Left ventricle myocardium inferior (tissue), 1 donor: ENCODE results near the gene DDX23. TPM values are rescaled to one million over a fixed set of nuclear protein-coding genes. Genes with fewer than 3 reads are reported as not detected.

Experiments
- DNase-seq: peaks from one replicate; pipeline ENCODE4 v3.0.0-alpha.2; 2020
- H3K27ac ChIP-seq: fragments of 200-600 bp; replicated peaks from 2 replicates; pipeline ENCODE4 v1.8.0; 2021
- H3K27me3 ChIP-seq: fragments of 200-600 bp; 2 replicates; pipeline ENCODE4 v1.8.0; 2021; ENCODE audit warnings: low read depth
- H3K36me3 ChIP-seq: fragments of 200-600 bp; 2 replicates; pipeline ENCODE4 v1.8.0; 2021
- H3K4me1 ChIP-seq: fragments of 200-600 bp; 2 replicates; pipeline ENCODE4 v1.8.0; 2021
- H3K4me3 ChIP-seq: fragments of 200-600 bp; 2 replicates; pipeline ENCODE4 v1.8.0; 2021; ENCODE audit warnings: mild to moderate bottlenecking, moderate library complexity
- H3K9me3 ChIP-seq: fragments of 200-600 bp; replicated peaks from 2 replicates; pipeline ENCODE4 v1.8.0; 2021
- CTCF ChIP-seq: fragments of 200-600 bp; IDR thresholded peaks from 2 replicates; pipeline ENCODE4 v1.8.0; 2021; ENCODE audit warnings: antibody characterized with exemption, mild to moderate bottlenecking, borderline replicate concordance
- intact Hi-C: fragments of 100-400 bp; cut with micrococcal nuclease; formaldehyde crosslinking; loops from one replicate; pipeline ENCODE4 v1.11.0; 2022
- total RNA-seq: library from RNA; stranded (reverse); fragmentation: NEBNext Ultra II Directional; extraction: Animal tissue kit (Norgen Biotek cat#: 25700); gene quantifications from one replicate; pipeline ENCODE4 v1.2.1, GENCODE V29; 2021
- donor health status: DM: no; HTN: yes; CAD: no; lungs with severe emphysema.

DDX23 gene
- total RNA-seq, 1 donor from 2014 or later, result 36.6 TPM

GRCh38 chr12:48868451-48868850, 16.5 kb upstream of the DDX23 start:
- intact Hi-C loops, result no loop called here
- no peak for TF ChIP-seq CTCF
- Histone ChIP-seq H3K27me3 (peaks cover 4% of the 10 kb centered on the region), H3K27ac (no peak overlapping the region), H3K9me3 (no peaks in the 10 kb centered on the region), H3K36me3 (no peaks in the 10 kb centered on the region), H3K4me1 (peaks cover 14% of the 10 kb centered on the region), H3K4me3 (no peak overlapping the region)
- DNase-seq, result no peak

- Histone ChIP-seq H3K4me1 (peaks cover 14% of the 10 kb centered on the region), H3K27me3 (peaks cover 4% of the 10 kb centered on the region), H3K4me3 (peak overlapping the region; percentile 73), H3K27ac (peak overlapping the region; percentile 40), H3K9me3 (no peaks in the 10 kb centered on the region), H3K36me3 (no peaks in the 10 kb centered on the region)
- intact Hi-C loops, result no loop called here
- no peak for TF ChIP-seq CTCF
- DNase-seq, result no peak
Measured at GRCh38 chr12:48866052-48866711, 14.2 kb upstream of the DDX23 start.

GRCh38 chr12:48865281-48866051, 13.5 kb upstream of the DDX23 start, which contains the start of gene RND1:
Gene RND1, minus strand, starts transcription at chr12:48865870. Its CDS starts 103 bp downstream, at chr12:48865767.
- Histone ChIP-seq H3K9me3 (no peaks in the 10 kb centered on the region), H3K36me3 (no peaks in the 10 kb centered on the region), H3K4me3 (peak within 1 kb of the TSS; percentile 73), H3K27me3 (peaks cover 4% of the 10 kb centered on the region), H3K27ac (peak within 1 kb of the TSS; percentile 40), H3K4me1 (peaks cover 14% of the 10 kb centered on the region)
- intact Hi-C loops, result no loop called here
- peak; percentile 85 for DNase-seq
- TF ChIP-seq CTCF, result peak; percentile 33

GRCh38 chr12:48863291-48863690, 11.3 kb upstream of the DDX23 start:
- H3K9me3 ChIP-seq, result no peaks in the 10 kb centered on the region
- H3K27ac ChIP-seq, result no peak overlapping the region
- no peak for DNase-seq
- peaks cover 14% of the 10 kb centered on the region for H3K4me1 ChIP-seq
- intact Hi-C loops, result no loop called here
- H3K27me3 ChIP-seq, result peaks cover 4% of the 10 kb centered on the region
- no peak for TF ChIP-seq CTCF
- no peak overlapping the region for H3K4me3 ChIP-seq
- H3K36me3 ChIP-seq, result no peaks in the 10 kb centered on the region

- DNase-seq, result no peak
- Histone ChIP-seq H3K9me3 (no peaks in the 10 kb centered on the region), H3K4me1 (peaks cover 14% of the 10 kb centered on the region), H3K27ac (no peak overlapping the region), H3K27me3 (peaks cover 4% of the 10 kb centered on the region), H3K4me3 (no peak overlapping the region), H3K36me3 (no peaks in the 10 kb centered on the region)
- TF ChIP-seq CTCF, result no peak
- intact Hi-C loops, result no loop called here
Measured at GRCh38 chr12:48862760-48863159, 10.8 kb upstream of the DDX23 start.
